Gastrocnemius medialis (tissue), 4 donors: Measurements from ENCODE around the gene RGS11. TPM values are rescaled to one million over a fixed set of nuclear protein-coding genes. Genes with fewer than 3 reads are reported as not detected.
A peak's percentile ranks its signal among the peaks of the same experiment; 100 is the strongest.

Experiments used
- ATAC-seq, 2 donors: fragments of 150-250 bp; one replicate each; pipeline ENCODE4 v1.9.1; 2016
- DNase-seq, 2 donors: peaks; one replicate each; pipeline ENCODE4 v3.0.0-alpha.2; 2019
- H3K27ac ChIP-seq, 4 donors: fragments of 200-600 bp; sonication (generic); 1 replicate in 1 of 4; 2 replicates in 3 of 4; pipeline ENCODE4 v1.5.1; 2016 to 2018; ENCODE audit warnings: mild to moderate bottlenecking in 2 of 4, moderate library complexity in 1 of 4
- H3K27me3 ChIP-seq, 3 donors: fragments of 200-600 bp; sonication (generic) in 2 of 3; 1 replicate in 1 of 3; 2 replicates in 2 of 3; pipeline versions ENCODE4 v1.5.1 to v1.6.0; 2016 to 2019; ENCODE audit warnings: mild to moderate bottlenecking in 1 of 3, moderate library complexity in 1 of 3
- H3K36me3 ChIP-seq, 2 donors: fragments of 200-600 bp; sonication (generic) in 1 of 2; one replicate each; pipeline ENCODE4 v1.5.1; 2017 to 2018
- H3K4me1 ChIP-seq, 2 donors: fragments of 200-600 bp; sonication (generic) in 1 of 2; one replicate each; pipeline ENCODE4 v1.5.1; 2016 to 2017; ENCODE audit warnings: mild to moderate bottlenecking in 2 of 2
- H3K4me3 ChIP-seq, 4 donors: fragments of 200-600 bp; sonication (generic) in 3 of 4; 1 replicate in 1 of 4; 2 replicates in 3 of 4; pipeline ENCODE4 v1.5.1; 2016 to 2019; ENCODE audit warnings: mild to moderate bottlenecking in 2 of 4
- H3K9me3 ChIP-seq, 3 donors: fragments of 200-600 bp; sonication (generic) in 2 of 3; 1 replicate in 1 of 3; 2 replicates in 2 of 3; pipeline ENCODE4 v1.5.1; 2016 to 2019
- CTCF ChIP-seq, 5 experiments: fragments of 450-650 bp in 3 of 5; fragments of 200-600 bp in 2 of 5; sonication (generic) in 2 of 5; IDR thresholded peaks in 4 of 5; conservative IDR thresholded peaks in 1 of 5; 1 replicate in 4 of 5; 2 replicates in 1 of 5; pipeline ENCODE4 v1.5.1; 2016 to 2019; ENCODE audit warnings: antibody characterized with exemption in 5 of 5, mild to moderate bottlenecking in 3 of 5, moderate library complexity in 3 of 5
- POLR2A ChIP-seq, 2 donors: fragments of 450-650 bp; IDR thresholded peaks; one replicate each; pipeline ENCODE4 v1.6.1; 2017; ENCODE audit warnings: antibody characterized with exemption in 2 of 2, mild to moderate bottlenecking in 2 of 2, moderate library complexity in 2 of 2
- in situ Hi-C, 4 donors: fragments of 200-750 bp; cut with MboI; loops; one replicate each; pipeline versions ENCODE4 v1.15.0 to v1.8.0; 2017; ENCODE audit warnings: low sequenced_read_pairs in 4 of 4
- intact Hi-C: fragments of 100-400 bp; cut with DNase I; formaldehyde crosslinking; loops from one replicate; pipeline ENCODE4 v1.15.1; 2023; ENCODE audit warnings: low total_unique reads
- total RNA-seq, 4 donors: library from RNA; depleted of rRNA; stranded (reverse); fragments of >200 nt; gene quantifications; one replicate each; pipeline versions ENCODE4 v1.1.0 to v1.2.3, GENCODE V29; 2016

Gene RGS11
- total RNA-seq, 4 donors from 2014 or later: 1.2 to 2.2 (median 1.6) TPM

GRCh38 chr16:275041-275641 is 603 bp downstream of the RGS11 start:
- Histone ChIP-seq H3K36me3 (no peaks in the 10 kb centered on the region), H3K9me3 (no peaks in the 10 kb centered on the region), H3K27ac (no peak overlapping the region), H3K4me1 (peaks cover 0 to 12% of the 10 kb centered on the region in 2 donors), H3K27me3 (peaks cover 10 to 21% (median 18%) of the 10 kb centered on the region in 3 donors), H3K4me3 (peak overlapping the region; percentile 43 to 55 (median 48))
- TF ChIP-seq POLR2A (IDR thresholded peaks at IDR 0.05) (no peak), CTCF (IDR thresholded peaks at IDR 0.05 in 4 of 5, conservative IDR thresholded peaks at IDR 0.05 in 1 of 5) (no peak)
- intact Hi-C loops: no loop called here
- in situ Hi-C loops: no loop called here
- ATAC-seq (no peak), DNase-seq (no peak)

GRCh38 chr16:273547-274421 is 2.0 kb downstream of the RGS11 start:
- Histone ChIP-seq H3K4me3 (no peak overlapping the region), H3K36me3 (no peaks in the 10 kb centered on the region), H3K27me3 (peaks cover 10 to 21% (median 18%) of the 10 kb centered on the region in 3 donors), H3K4me1 (peaks cover 0 to 12% of the 10 kb centered on the region in 2 donors), H3K27ac (no peak overlapping the region), H3K9me3 (no peaks in the 10 kb centered on the region)
- DNase-seq: no peak
- in situ Hi-C loops: no loop called here
- TF ChIP-seq CTCF (IDR thresholded peaks at IDR 0.05 in 4 of 5, conservative IDR thresholded peaks at IDR 0.05 in 1 of 5) (no peak), POLR2A (IDR thresholded peaks at IDR 0.05) (no peak)
- intact Hi-C loops: no loop called here
- no peak for ATAC-seq

GRCh38 chr16:272633-273546 is 2.9 kb downstream of the RGS11 start:
- H3K36me3 ChIP-seq: no peaks in the 10 kb centered on the region
- DNase-seq: no peak
- no peak overlapping the region for H3K4me3 ChIP-seq
- peaks cover 10 to 21% (median 18%) of the 10 kb centered on the region in 3 donors for H3K27me3 ChIP-seq
- H3K4me1 ChIP-seq: peaks cover 0 to 12% of the 10 kb centered on the region in 2 donors
- ATAC-seq: no peak
- in situ Hi-C loops (no loop called here), intact Hi-C loops (no loop called here)
- no peak for TF ChIP-seq CTCF (IDR thresholded peaks at IDR 0.05 in 4 of 5, conservative IDR thresholded peaks at IDR 0.05 in 1 of 5)
- TF ChIP-seq POLR2A (IDR thresholded peaks at IDR 0.05): no peak
- H3K27ac ChIP-seq: no peak overlapping the region
- no peaks in the 10 kb centered on the region for H3K9me3 ChIP-seq

DNA sequence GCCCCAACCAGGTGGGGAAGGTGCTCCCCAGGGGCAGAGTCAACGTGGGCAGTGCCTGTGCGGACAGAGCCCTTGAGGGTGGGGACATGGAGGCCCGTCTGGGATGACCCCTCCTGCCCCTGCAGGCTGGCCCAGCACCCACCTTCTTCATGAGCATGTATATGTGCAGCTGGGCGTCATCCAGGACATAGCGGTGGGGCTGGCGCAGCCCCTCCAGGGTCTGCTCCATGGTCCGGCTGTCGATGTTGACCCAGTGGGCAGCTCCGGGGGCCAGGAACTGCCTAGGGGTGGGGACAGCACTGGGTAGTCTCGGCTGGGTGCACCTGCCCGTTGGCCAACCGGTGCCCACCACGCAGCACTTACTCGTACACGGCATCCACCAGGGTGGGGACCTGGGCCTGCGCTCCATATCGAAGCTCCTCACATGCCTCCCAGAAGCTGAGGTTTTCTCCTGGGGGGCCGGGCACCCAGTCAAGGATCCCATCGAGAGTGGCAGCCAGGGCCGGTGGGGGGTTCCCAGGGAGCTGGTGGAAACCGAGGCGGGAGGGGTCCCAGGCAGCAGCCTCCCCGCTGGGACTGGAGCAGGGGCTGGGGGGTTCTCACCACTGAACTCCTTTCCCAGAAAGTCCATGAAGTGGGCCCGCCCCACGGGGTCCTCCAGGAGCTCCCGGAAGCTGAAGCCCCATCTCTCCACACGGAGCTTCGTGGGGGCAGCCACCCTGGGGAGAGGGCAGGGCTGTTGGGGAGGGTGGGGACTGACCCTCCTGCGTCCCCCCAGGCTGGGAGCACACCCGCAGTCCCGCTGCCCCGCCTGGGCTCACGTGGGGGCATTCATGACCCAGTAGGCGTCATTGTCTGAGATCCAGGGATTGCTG is 5.1 kb downstream of the RGS11 start:
- Histone ChIP-seq H3K9me3 (no peaks in the 10 kb centered on the region), H3K27ac (no peak overlapping the region), H3K4me1 (peaks cover 4 to 7% of the 10 kb centered on the region in 2 donors), H3K27me3 (peaks cover 10 to 18% (median 14%) of the 10 kb centered on the region in 3 donors), H3K4me3 (no peak overlapping the region), H3K36me3 (no peaks in the 10 kb centered on the region)
- TF ChIP-seq POLR2A (IDR thresholded peaks at IDR 0.05) (no peak), CTCF (IDR thresholded peaks at IDR 0.05 in 4 of 5, conservative IDR thresholded peaks at IDR 0.05 in 1 of 5) (no peak)
- DNase-seq (no peak), ATAC-seq (no peak)
- in situ Hi-C loops (no loop called here), intact Hi-C loops (no loop called here)
